T47D (cell line): ENCODE results near the gene GIMAP8.

ENCODE experiments used
- DNase-seq, 2 experiments: peaks; one replicate each; pipeline versions ENCODE4 v3.0.0 to v3.0.0-alpha.2; 2011 to 2012; ENCODE audit warnings: low read depth in 1 of 2, low spot score in 1 of 2
- JUND ChIP-seq: IDR thresholded peaks from 2 replicates; pipeline ENCODE4 v1.6.1; 2012; ENCODE audit warnings: low read depth
- in situ Hi-C: cut with HindIII; loops from 2 replicates; pipeline ENCODE4 v1.10.0; 2016; ENCODE audit warnings: low sequenced_read_pairs, low pct_unique_long_range_greater_than_20kb

GIMAP8 gene

DNA sequence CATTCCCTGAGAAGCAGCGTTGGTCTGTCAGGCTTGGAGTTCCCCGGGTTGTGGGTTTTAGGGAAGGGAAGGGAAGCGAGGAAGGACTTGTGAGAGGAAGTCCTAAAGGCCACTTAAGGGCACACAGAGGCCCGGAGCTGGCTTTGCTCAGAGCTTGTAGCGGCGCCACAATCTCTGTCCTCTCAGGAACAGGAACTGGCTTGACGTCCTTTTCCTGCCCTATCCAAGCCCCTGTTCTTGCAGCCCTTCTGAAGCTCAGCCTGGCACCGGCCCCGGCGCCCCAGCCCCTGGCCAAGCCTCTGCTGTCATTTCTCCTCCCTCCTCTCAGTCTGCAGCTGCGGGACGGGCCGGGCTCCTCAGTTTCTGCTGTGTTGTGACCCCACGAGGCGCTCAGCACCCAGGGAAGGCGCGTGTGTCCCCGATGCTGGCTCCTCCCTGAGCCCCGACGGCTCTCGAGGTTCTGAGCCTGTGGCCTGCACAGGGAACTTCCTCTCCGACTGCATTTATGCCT lies at the start of gene GIMAP8:
Gene GIMAP8 (plus strand): TSS at position 140 of the 511 bp plus-strand sequence. CDS start 16,069 bp downstream, outside the sequence.
- no peak for TF ChIP-seq JUND
- no peak for DNase-seq
- in situ Hi-C loops = no loop called here

DNA sequence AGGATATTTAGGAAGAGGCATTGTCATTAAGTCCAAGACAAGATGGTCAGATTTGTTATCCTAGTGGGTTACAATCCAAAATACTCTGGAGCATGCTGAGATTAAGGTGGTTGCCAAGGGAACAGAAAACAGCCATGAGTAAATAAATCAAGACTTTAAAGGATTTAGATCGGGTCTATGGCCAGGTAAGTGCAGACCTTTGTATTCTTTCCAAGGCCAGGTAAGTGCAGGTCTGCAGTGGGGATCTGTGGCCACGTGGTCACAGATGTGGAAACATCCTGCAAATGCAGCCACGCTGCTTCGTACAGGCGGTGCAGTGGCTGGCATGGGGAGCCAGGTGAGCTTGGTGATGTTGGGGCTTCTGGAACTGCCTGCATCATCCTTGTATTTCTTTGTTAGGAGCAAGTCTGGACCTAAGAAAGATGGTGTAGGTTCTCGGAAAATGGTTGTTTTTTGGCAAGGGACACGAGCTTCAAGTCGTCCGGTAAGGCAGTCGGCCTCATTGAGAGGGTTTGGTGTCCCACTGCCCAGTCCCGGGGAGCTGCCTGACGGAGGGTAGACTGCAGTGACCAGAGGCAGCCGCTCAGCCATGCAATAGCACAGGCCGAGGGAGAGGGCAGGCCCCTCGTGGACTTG lies 49.5 kb upstream of the GIMAP8 start:
- in situ Hi-C loops = no loop called here

DNA sequence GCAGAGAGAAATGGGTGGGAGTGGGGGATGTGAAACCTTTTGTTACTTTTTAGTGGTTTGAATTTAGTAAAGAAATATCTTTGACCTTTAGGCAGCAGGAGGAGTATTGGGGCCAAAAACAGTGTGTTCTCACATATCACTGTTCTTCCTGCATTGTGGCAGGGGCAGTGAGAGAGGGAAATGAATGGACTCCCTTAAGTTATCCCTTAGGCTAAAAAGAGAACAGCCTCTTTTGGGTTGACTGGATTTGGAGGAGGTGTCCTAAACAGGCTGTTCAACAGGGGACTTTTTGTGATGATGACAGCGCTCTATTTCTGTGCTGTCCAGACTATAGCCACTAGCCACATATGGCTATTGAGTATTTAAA lies 49.0 kb upstream of the GIMAP8 start:
- DNase-seq = no peak
- TF ChIP-seq JUND = no peak
- in situ Hi-C loops = no loop called here

More for the DNA sequence above, 49.5 kb upstream of the GIMAP8 start:
- DNase-seq = no peak
- no peak for TF ChIP-seq JUND

DNA sequence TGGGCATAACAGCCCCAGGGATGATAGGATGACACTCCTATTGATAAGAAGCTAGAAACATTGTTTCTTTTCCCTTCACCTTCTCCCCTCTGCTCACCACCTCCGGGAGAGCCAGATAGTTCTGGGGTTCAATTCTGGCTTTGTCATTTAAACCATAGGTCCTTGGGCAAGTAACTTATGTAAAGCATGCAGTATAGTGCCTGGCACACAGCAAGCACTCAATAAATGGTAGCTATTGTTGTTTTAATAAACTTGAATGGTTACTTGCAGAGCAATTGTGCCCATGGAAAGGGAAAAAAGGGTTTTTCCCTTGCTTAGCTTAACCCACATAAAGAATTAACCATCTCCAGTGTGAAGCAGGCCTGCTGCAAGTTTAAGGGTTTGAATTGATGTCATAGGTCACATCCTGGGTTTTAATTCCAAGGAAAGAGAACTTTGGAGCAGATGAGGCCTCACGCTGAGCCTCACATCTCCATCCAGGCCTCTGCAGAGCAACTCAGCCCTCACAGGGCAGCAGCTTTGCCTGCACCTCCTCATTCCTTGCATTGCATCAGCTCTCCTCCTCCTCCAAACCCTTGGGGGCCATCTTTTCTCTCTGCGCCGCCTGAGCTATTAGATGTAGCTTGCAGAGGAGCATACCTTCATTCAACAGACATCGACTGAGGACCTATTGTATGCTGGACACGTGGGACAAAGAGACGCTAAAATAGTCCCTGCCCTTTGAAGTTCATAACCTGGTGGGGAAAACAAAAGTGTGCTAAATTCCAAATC lies 48.4 kb upstream of the GIMAP8 start:
- in situ Hi-C loops = no loop called here

DNA sequence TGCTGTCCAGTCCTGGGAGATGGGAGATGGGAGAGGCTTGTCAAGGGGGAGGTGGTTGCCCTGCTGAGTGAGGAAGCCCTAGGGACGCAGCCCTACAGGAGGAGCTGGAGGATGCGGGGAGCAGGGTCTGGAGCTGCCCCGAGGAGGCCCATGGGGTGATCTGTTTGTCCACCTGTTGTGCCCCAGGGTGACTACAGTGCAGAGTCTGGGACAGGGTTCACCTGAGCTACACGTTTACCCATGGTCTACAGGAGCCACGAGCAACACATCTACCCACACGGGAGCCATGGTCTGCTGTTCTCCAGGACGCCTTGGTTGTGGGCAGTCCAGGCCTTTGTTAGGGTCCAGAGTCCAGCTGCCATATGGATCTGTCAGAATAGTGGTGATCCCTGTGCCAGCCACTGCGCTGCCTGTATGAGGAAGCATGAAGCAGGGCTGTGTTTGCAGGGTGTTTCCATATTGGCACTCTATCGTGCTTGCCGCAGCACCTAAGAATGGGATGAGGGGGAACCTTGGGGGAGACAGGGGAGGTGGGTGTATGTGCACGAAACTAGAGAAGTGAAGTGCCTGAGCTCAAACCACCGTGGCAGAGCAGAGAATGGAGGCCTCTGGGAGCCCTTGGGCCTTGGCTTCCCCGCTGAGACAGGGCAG lies 47.6 kb upstream of the GIMAP8 start:
- in situ Hi-C loops = no loop called here
- TF ChIP-seq JUND = no peak
- no peak for DNase-seq

More for the DNA sequence above, 48.4 kb upstream of the GIMAP8 start:
- no peak for TF ChIP-seq JUND
- no peak for DNase-seq

DNA sequence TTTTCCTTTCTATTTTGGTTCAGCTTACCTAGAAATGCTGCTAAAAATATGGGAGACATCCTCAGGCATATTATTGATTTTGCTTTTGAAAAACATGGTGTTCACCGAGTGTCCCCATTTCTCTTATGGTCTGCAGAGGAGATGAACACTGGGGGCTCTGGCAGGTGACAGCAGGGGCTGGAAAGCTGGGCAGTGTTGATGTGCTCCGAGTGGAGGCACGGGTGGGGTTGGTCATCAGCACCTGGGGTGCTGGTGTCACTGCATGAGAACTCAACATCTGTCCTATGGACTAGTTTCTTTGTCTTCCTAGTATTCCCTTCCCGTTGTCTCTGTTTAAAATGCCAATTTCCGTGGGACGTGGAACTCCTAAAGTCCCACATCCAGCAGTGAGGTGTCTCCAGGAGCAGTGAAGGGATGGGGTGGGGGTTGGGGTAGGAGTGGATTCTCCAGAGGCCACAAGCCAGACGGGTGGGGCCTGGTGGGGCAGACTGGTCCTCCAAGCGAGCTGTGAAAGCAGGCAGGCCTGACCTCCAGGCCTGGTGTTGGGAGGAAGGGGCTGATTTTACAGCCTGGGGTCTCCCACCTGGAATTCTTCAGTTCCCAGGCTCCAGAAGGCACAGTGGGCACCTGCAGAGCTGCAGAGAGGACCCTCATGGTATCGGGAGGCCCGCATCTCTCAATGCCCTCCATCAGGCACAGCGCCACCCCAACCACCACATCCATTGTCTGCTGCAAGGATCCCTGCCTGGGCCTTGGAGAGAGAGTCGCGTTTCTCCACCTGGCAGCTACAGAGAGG lies 46.9 kb upstream of the GIMAP8 start:
- DNase-seq = no peak
- in situ Hi-C loops = no loop called here
- TF ChIP-seq JUND = no peak

DNA sequence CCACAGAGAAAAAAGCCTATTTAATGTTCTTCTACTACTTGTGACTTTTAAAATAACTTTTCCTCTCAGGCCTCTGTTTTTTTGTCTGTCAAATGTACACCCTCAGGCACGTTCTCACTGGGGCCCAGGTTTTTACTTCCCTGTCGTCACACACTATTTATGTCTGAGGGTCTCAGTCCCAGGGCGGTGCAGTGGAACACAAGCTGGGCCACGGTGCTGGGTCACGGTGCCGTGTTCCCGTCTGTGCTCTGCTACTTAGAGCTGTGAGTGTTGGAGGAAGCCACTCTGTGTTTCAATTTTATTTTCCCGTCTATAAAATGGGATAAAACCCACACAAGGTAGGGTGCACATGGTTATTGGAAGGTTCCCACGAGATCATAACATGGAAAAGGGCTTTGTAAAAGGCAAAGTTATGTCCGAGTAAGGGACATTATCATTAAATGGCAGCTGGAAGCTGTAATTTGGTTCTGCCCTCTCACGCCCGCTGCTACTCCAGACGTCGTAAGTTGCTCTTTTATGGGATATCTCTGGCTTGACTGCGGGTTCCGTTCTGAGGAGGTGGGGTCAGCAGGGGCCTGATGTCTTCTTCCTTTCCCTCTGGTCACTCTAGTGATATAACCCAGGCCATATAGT lies 46.1 kb upstream of the GIMAP8 start:
- in situ Hi-C loops = no loop called here

DNA sequence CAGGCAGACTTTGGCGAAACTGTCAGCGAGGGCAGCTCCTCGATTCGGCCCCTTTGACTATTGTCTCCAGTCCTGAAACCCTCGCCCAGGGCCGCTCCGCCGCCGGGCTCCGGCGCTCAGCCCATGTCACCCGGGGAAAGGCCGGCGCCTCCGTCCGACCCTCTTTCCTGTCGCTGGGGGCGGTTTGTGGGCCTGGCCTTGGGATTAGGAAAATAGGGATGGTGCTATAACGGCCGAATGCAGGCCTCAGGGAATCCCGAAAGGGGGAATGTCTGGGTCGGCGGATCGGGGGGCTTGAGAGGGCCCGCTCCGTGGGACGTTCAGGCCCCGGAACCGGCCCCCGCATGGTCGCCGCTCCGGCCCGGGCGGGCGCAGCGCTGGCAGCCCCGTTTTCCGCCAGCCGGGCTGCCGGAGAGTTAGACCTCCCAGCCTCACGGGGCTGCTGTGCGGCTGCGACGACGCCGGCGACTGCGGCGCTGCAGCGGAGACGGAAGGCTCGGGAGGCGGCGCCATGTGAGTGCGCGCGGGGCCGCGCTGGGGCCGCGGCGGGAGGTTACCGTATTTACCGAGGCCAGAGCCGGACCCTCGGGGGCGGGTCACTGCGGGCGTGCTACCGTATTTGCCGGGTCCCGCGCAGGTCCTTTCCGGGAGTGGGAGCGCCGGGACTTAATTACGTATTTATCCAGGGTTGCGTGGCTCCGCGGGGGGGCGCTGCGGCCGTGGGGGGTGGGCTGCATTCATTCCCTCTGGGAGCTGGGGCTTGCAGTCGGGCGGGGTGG lies 45.4 kb upstream of the GIMAP8 start:
- TF ChIP-seq JUND = no peak
- in situ Hi-C loops = no loop called here
- DNase-seq = peak; percentile 84 to 88

More for the DNA sequence above, 46.1 kb upstream of the GIMAP8 start:
- no peak for DNase-seq
- TF ChIP-seq JUND = no peak

DNA sequence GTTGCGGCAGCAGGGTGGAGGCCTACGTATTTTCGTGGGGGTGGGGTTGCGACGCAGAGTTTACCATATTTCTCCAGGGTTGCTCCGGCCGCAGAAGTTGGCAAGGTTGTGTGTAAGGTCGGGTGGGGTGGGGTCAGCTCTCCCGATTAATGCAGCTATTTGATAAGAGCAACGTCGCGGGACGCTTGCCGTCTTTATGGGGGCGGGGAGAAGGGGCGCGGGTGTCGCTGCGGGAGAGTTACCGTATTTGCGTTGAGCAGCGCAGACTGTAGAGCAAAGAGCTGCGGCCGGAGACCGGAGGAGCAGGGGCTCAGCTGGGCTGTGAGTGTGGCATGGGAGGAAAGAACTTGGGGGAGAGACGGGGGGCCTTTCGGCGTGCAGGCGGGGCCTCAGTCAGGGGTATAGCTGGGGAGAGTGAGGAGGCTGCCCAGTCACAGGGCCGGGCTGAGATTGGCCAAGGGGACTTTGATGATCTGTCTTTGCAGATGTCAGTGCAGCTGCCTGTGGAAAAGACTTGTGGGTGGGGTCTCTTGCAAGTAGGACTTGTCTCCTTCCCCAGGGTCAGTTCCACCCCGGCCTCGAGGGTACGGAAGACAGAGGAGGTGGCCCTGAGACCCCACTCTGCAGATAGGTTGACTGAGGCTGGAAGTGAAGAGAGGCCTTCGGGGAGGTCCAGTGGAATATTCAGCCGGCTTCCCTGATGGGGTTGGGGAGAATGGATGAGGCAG lies 44.7 kb upstream of the GIMAP8 start:
- DNase-seq = peak in 1 of 2 experiments; percentile 42
- in situ Hi-C loops = no loop called here
- no peak for TF ChIP-seq JUND

DNA sequence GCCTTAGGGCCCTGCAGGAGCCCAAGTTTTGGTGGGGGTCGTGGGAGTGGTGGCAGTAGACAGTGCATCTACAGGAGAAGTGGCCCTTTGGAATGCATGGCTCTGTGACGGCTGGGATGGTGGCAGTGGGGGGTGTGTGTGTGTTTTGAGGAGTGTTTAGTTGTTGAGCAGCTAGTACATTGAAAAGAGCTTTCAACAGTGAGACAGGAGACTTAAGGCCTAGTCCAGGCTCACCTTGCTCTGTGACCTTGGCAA lies 44.2 kb upstream of the GIMAP8 start:
- in situ Hi-C loops = no loop called here
- no peak for DNase-seq
- no peak for TF ChIP-seq JUND
